Measurements from ENCODE around the gene TMEM74B.

The TMEM74B gene

GRCh38 chr20:1185790-1186334 lies 1.1 kb upstream of the TMEM74B start:
- DNase-seq (ENCODE audit: low read depth) = no peak
- peak overlapping the region; percentile 32; the same call in 1 of the 2 replicates for H3K4me3 ChIP-seq (ENCODE audit: low read depth, low read length)
- TF ChIP-seq CTCF (IDR thresholded peaks at IDR 0.05; ENCODE audit: control insufficient read depth, extremely low read depth, insufficient read depth) = peak; percentile 72

- peak overlapping the region; percentile 32; the same call in 1 of the 2 replicates for H3K4me3 ChIP-seq (ENCODE audit: low read depth, low read length)
- 0 out of 2 replicates have a peak, but pooled peaks have one; percentile 0 for TF ChIP-seq CTCF (IDR thresholded peaks at IDR 0.05; ENCODE audit: control insufficient read depth, extremely low read depth, insufficient read depth)
- no peak for DNase-seq (ENCODE audit: low read depth)
Measured at GRCh38 chr20:1185316-1185741, 548 bp upstream of the TMEM74B start.

- no peak overlapping the region for H3K4me3 ChIP-seq (ENCODE audit: low read depth, low read length)
- no peak for DNase-seq (ENCODE audit: low read depth)
- no peak for TF ChIP-seq CTCF (IDR thresholded peaks at IDR 0.05; ENCODE audit: control insufficient read depth, extremely low read depth, insufficient read depth)
Measured at GRCh38 chr20:1184260-1184637, 532 bp downstream of the TMEM74B start.

GRCh38 chr20:1183153-1183552 lies 1.6 kb downstream of the TMEM74B start:
- no peak overlapping the region for H3K4me3 ChIP-seq (ENCODE audit: low read depth, low read length)
- TF ChIP-seq CTCF (IDR thresholded peaks at IDR 0.05; ENCODE audit: control insufficient read depth, extremely low read depth, insufficient read depth) = no peak
- DNase-seq (ENCODE audit: low read depth) = no peak

GRCh38 chr20:1182106-1182505 lies 2.7 kb downstream of the TMEM74B start:
- TF ChIP-seq CTCF (IDR thresholded peaks at IDR 0.05; ENCODE audit: control insufficient read depth, extremely low read depth, insufficient read depth) = no peak
- no peak for DNase-seq (ENCODE audit: low read depth)
- no peak overlapping the region for H3K4me3 ChIP-seq (ENCODE audit: low read depth, low read length)

GRCh38 chr20:1180949-1181348 lies 3.8 kb downstream of the TMEM74B start:
- no peak for TF ChIP-seq CTCF (IDR thresholded peaks at IDR 0.05; ENCODE audit: control insufficient read depth, extremely low read depth, insufficient read depth)
- no peak for DNase-seq (ENCODE audit: low read depth)
- no peak overlapping the region for H3K4me3 ChIP-seq (ENCODE audit: low read depth, low read length)

- DNase-seq (ENCODE audit: low read depth) = no peak
- no peak for TF ChIP-seq CTCF (IDR thresholded peaks at IDR 0.05; ENCODE audit: control insufficient read depth, extremely low read depth, insufficient read depth)
Measured at GRCh38 chr20:1178623-1179022, 6.2 kb downstream of the TMEM74B start.

More at GRCh38 chr20:1178623-1179022, 6.2 kb downstream of the TMEM74B start:
- no peak overlapping the region for H3K4me3 ChIP-seq (ENCODE audit: low read depth, low read length)

Data from LNCaP clone FGC (cell line).